WTC11 (cell line): Measurements from ENCODE around the gene CERS2. TPM values are rescaled to one million over a fixed set of nuclear protein-coding genes. Genes with fewer than 3 reads are reported as not detected.
"Not testable (repeated sequence)": the region's sequence is repeated elsewhere in the genome, so short reads cannot be mapped to it uniquely, and the experiment has no call there.

Experiments used
- ATAC-seq: fragments of 200-7000 bp; cut with Tn5 transposase; 2 replicates; pipeline ENCODE4 v1.10.0; 2021; ENCODE audit warnings: mild to moderate bottlenecking, moderate library complexity
- CTCF ChIA-PET: fragments of 300-600 bp; sonication (Branson Sonifier 250); formaldehyde crosslinking; loops from one replicate; lab custom pipeline; 2021; ENCODE audit warnings: antibody characterized with exemption; lab: Charles Lee
- POLR2A ChIA-PET: fragments of 350-600 bp; sonication (Branson Sonifier 250); formaldehyde crosslinking; loops from one replicate; lab custom pipeline; 2021; ENCODE audit warnings: antibody characterized with exemption; lab: Charles Lee
- DNase-seq: peaks from one replicate; pipeline ENCODE4 v3.0.0; 2021; ENCODE audit warnings: low spot score
- H3K27ac Mint-ChIP-seq: 2 replicates; pipeline ENCODE4 v1.8.0; 2021; ENCODE audit warnings: mixed read lengths
- H3K27me3 Mint-ChIP-seq: 2 replicates; pipeline ENCODE4 v1.8.0; 2021; ENCODE audit warnings: low read depth, mild to moderate bottlenecking, moderate library complexity, mixed read lengths
- H3K36me3 Mint-ChIP-seq: 2 replicates; pipeline ENCODE4 v1.8.0; 2021; ENCODE audit warnings: mixed read lengths
- H3K4me1 Mint-ChIP-seq: 2 replicates; pipeline ENCODE4 v1.8.0; 2022; ENCODE audit warnings: mixed read lengths
- H3K4me3 Mint-ChIP-seq: 2 replicates; pipeline ENCODE4 v1.8.0; 2021; ENCODE audit warnings: mild to moderate bottlenecking, moderate library complexity, mixed read lengths
- H3K9me3 Mint-ChIP-seq: 2 replicates; pipeline ENCODE4 v1.8.0; 2021; ENCODE audit warnings: mixed read lengths
- AFF4 ChIP-seq: sonication (generic); formaldehyde crosslinking; IDR thresholded peaks from 2 replicates; pipeline ENCODE4 v1.8.1; 2023; ENCODE audit warnings: mild to moderate bottlenecking, missing genetic modification reagents, borderline replicate concordance
- AR ChIP-seq: fragments of 250-450 bp; sonication (Bioruptor Pico); IDR thresholded peaks from 2 replicates; pipeline ENCODE4 v1.9.0; 2021; ENCODE audit warnings: mild to moderate bottlenecking
- CREB1 ChIP-seq: sonication (generic); formaldehyde crosslinking; IDR thresholded peaks from 2 replicates; pipeline ENCODE4 v1.8.0; 2023; ENCODE audit warnings: mild to moderate bottlenecking, missing genetic modification reagents
- FOXP1 ChIP-seq: sonication (generic); formaldehyde crosslinking; IDR thresholded peaks from 2 replicates; pipeline ENCODE4 v1.8.0; 2022; ENCODE audit warnings: missing genetic modification reagents, mild to moderate bottlenecking, moderate library complexity, borderline replicate concordance
- HMGXB4 ChIP-seq: sonication (generic); formaldehyde crosslinking; IDR thresholded peaks from 2 replicates; pipeline ENCODE4 v1.8.1; 2023; ENCODE audit warnings: mild to moderate bottlenecking, moderate library complexity, missing genetic modification reagents
- MLX ChIP-seq: sonication (generic); formaldehyde crosslinking; IDR thresholded peaks from 2 replicates; pipeline ENCODE4 v1.8.1; 2023; ENCODE audit warnings: mild to moderate bottlenecking, missing genetic modification reagents, moderate library complexity
- MXD4 ChIP-seq: fragments of 250-450 bp; sonication (Bioruptor Pico); IDR thresholded peaks from 2 replicates; pipeline ENCODE4 v1.8.0; 2021; ENCODE audit warnings: mild to moderate bottlenecking, moderate library complexity, borderline replicate concordance
- MYBL2 ChIP-seq: sonication (generic); formaldehyde crosslinking; IDR thresholded peaks from 2 replicates; pipeline ENCODE4 v1.8.1; 2023; ENCODE audit warnings: mild to moderate bottlenecking, moderate library complexity, missing genetic modification reagents
- RELA ChIP-seq: sonication (generic); formaldehyde crosslinking; IDR thresholded peaks from 2 replicates; pipeline ENCODE4 v1.8.1; 2022; ENCODE audit warnings: missing genetic modification reagents, mild to moderate bottlenecking, borderline replicate concordance
- RORB ChIP-seq: fragments of 250-450 bp; sonication (Bioruptor Pico); IDR thresholded peaks from 2 replicates; pipeline ENCODE4 v1.9.0; 2021; ENCODE audit warnings: mild to moderate bottlenecking
- SMAD4 ChIP-seq: sonication (generic); formaldehyde crosslinking; IDR thresholded peaks from 2 replicates; pipeline ENCODE4 v1.8.0; 2022; ENCODE audit warnings: mild to moderate bottlenecking, missing genetic modification reagents
- ZNF425 ChIP-seq: fragments of 250-450 bp; sonication (Bioruptor Pico); conservative IDR thresholded peaks from 2 replicates; pipeline ENCODE4 v1.9.0; 2021; ENCODE audit warnings: mild to moderate bottlenecking
- ZNF512 ChIP-seq: sonication (generic); formaldehyde crosslinking; IDR thresholded peaks from 2 replicates; pipeline ENCODE4 v1.8.1; 2022; ENCODE audit warnings: missing genetic modification reagents, borderline replicate concordance
- total RNA-seq: library from RNA; stranded (reverse); gene quantifications from 3 replicates; pipeline ENCODE4 v1.2.3, GENCODE V29; 2021
- TF ChIP-seq, protein P1 (sequence below): fragments of 250-450 bp; sonication (Bioruptor Pico); IDR thresholded peaks from 2 replicates; pipeline ENCODE4 v1.8.0; 2021; ENCODE audit warnings: mild to moderate bottlenecking

CERS2 gene
- total RNA-seq, 1 experiment from 2014 or later: 182 TPM

DNA sequence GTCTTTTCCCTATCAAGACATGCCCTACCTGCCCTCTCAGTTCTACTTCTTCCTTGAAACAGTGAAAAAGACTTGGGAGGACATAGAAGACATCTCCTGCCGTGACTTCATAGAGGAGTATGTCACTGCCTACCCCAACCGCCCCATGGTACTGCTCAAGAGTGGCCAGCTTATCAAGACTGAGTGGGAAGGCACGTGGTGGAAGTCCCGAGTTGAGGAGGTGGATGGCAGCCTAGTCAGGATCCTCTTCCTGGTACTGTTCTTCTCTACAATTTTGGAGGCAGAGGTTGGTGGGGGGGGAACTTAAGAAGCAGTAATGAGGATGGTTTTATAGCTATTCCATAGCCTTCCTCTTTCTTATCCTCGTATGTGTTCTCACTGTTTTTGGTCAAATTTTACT, 29.8 kb downstream of the CERS2 start (continued):
- no peak for TF ChIP-seq MLX (CRISPR knock-in tag)
- TF ChIP-seq HMGXB4 (CRISPR knock-in tag): no peak
- no peak for TF ChIP-seq ZNF512
- TF ChIP-seq ZNF425 (CRISPR knock-in tag): no peak
- TF ChIP-seq AR (CRISPR knock-in tag): no peak
- no peak for TF ChIP-seq CREB1 (CRISPR knock-in tag)
- TF ChIP-seq AFF4 (CRISPR knock-in tag): no peak
- no peak for TF ChIP-seq RELA (CRISPR knock-in tag)
- TF ChIP-seq MYBL2 (CRISPR knock-in tag): no peak
- TF ChIP-seq SMAD4: no peak

DNA sequence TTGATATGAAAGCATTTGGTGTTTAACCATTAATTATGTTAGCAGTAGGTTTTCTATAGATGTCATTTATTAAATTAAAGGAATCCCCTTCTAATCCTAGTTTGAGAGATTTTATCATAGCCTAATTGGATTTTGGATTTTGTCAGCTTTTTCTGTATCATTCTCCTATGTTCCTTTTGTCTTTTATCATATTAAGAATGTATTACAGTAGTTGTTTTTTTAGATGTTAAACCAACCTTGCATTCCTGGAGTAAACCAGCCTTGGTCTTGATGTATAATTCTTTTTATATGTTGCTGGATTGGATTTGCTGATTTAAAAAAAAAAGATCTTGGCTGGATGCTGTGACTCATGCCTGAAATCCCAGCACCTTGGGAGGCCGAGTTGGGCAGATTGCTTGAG, 42.9 kb downstream of the CERS2 start:
- Mint-ChIP-seq H3K4me1 (no peaks in the 10 kb centered on the region), H3K36me3 (peaks cover 73% of the 10 kb centered on the region), H3K9me3 (peaks cover 11% of the 10 kb centered on the region), H3K27ac (no peak overlapping the region)
- CTCF ChIA-PET: interaction anchor here (0.7 kb wide), 2 partner anchors 168 to 690 kb away, joined by 4 read pairs; no protein-coding TSS in a partner anchor
- no peak for DNase-seq
- TF ChIP-seq CREB1 (CRISPR knock-in tag) (no peak), MXD4 (CRISPR knock-in tag) (no peak), FOXP1 (CRISPR knock-in tag) (no peak), RORB (CRISPR knock-in tag) (no peak), AR (CRISPR knock-in tag) (no peak)
- TF ChIP-seq, protein P1, sequence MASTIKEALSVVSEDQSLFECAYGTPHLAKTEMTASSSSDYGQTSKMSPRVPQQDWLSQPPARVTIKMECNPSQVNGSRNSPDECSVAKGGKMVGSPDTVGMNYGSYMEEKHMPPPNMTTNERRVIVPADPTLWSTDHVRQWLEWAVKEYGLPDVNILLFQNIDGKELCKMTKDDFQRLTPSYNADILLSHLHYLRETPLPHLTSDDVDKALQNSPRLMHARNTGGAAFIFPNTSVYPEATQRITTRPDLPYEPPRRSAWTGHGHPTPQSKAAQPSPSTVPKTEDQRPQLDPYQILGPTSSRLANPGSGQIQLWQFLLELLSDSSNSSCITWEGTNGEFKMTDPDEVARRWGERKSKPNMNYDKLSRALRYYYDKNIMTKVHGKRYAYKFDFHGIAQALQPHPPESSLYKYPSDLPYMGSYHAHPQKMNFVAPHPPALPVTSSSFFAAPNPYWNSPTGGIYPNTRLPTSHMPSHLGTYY (CRISPR knock-in tag): no peak
- TF ChIP-seq, all 79 proteins: peak for 0
- no peak for ATAC-seq
- POLR2A ChIA-PET: no interaction called here
- Mint-ChIP-seq H3K27me3 (no peaks in the 10 kb centered on the region), H3K4me3 (no peak overlapping the region)

- DNase-seq, H3K27me3 Mint-ChIP-seq, ATAC-seq, POLR2A ChIA-PET, H3K4me1 Mint-ChIP-seq, CTCF ChIA-PET, H3K27ac Mint-ChIP-seq, H3K4me3 Mint-ChIP-seq: not testable (repeated sequence)
- Mint-ChIP-seq H3K9me3 (peaks cover 11% of the 10 kb centered on the region), H3K36me3 (peaks cover 55% of the 10 kb centered on the region)
Observed at GRCh38 chr1:150928775-150929174, 45.9 kb downstream of the CERS2 start.
